ENCODE data around the gene RXFP1. TPM values are rescaled to one million over a fixed set of nuclear protein-coding genes. Genes with fewer than 3 reads are reported as not detected.
"Not testable (repeated sequence)": the region's sequence is repeated elsewhere in the genome, so short reads cannot be mapped to it uniquely, and the experiment has no call there.

RXFP1 gene
- total RNA-seq, 1 experiment from 2014 or later: not detected

GRCh38 chr4:158663707-158664625, 142.3 kb downstream of the RXFP1 start:
- not testable (repeated sequence) for DNase-seq; H3K4me3 ChIP-seq (ENCODE audit: insufficient read depth, low read depth, low read length); H3K36me3 ChIP-seq (replicated peaks; ENCODE audit: control insufficient read depth, insufficient read depth, low read length); H3K27me3 ChIP-seq (ENCODE audit: control insufficient read depth, insufficient read depth, low read length)

GRCh38 chr4:158664806-158665205, 143.1 kb downstream of the RXFP1 start:
- Histone ChIP-seq H3K4me3 (ENCODE audit: insufficient read depth, low read depth, low read length) (no peak overlapping the region), H3K27me3 (ENCODE audit: control insufficient read depth, insufficient read depth, low read length) (no peaks in the 10 kb centered on the region), H3K36me3 (replicated peaks; ENCODE audit: control insufficient read depth, insufficient read depth, low read length) (peaks cover 1% of the 10 kb centered on the region; the same call in 1 of the 2 replicates)
- no peak for DNase-seq

GRCh38 chr4:158666892-158667291, 145.2 kb downstream of the RXFP1 start:
- Histone ChIP-seq H3K27me3 (ENCODE audit: control insufficient read depth, insufficient read depth, low read length) (no peaks in the 10 kb centered on the region), H3K4me3 (ENCODE audit: insufficient read depth, low read depth, low read length) (no peak overlapping the region), H3K36me3 (replicated peaks; ENCODE audit: control insufficient read depth, insufficient read depth, low read length) (peaks cover 1% of the 10 kb centered on the region; the same call in 1 of the 2 replicates)
- DNase-seq: no peak

GRCh38 chr4:158667651-158668198, 146.0 kb downstream of the RXFP1 start:
- Histone ChIP-seq H3K4me3 (ENCODE audit: insufficient read depth, low read depth, low read length) (no peak overlapping the region), H3K36me3 (replicated peaks; ENCODE audit: control insufficient read depth, insufficient read depth, low read length) (peaks cover 1% of the 10 kb centered on the region; the same call in 1 of the 2 replicates), H3K27me3 (ENCODE audit: control insufficient read depth, insufficient read depth, low read length) (no peaks in the 10 kb centered on the region)
- peak; percentile 68 for DNase-seq

GRCh38 chr4:158669310-158669709, 147.6 kb downstream of the RXFP1 start:
- Histone ChIP-seq H3K27me3 (ENCODE audit: control insufficient read depth, insufficient read depth, low read length) (no peaks in the 10 kb centered on the region), H3K36me3 (replicated peaks; ENCODE audit: control insufficient read depth, insufficient read depth, low read length) (peaks cover 1% of the 10 kb centered on the region; the same call in 1 of the 2 replicates), H3K4me3 (ENCODE audit: insufficient read depth, low read depth, low read length) (no peak overlapping the region)
- no peak for DNase-seq

- peak; percentile 72 for DNase-seq
- Histone ChIP-seq H3K27me3 (ENCODE audit: control insufficient read depth, insufficient read depth, low read length) (no peaks in the 10 kb centered on the region), H3K36me3 (replicated peaks; ENCODE audit: control insufficient read depth, insufficient read depth, low read length) (peaks cover 1% of the 10 kb centered on the region; the same call in 1 of the 2 replicates), H3K4me3 (ENCODE audit: insufficient read depth, low read depth, low read length) (peak overlapping the region; percentile 89)
Observed at GRCh38 chr4:158670975-158671664, 149.4 kb downstream of the RXFP1 start.

- no peak for DNase-seq
- H3K27me3 ChIP-seq (ENCODE audit: control insufficient read depth, insufficient read depth, low read length): no peaks in the 10 kb centered on the region
- peaks cover 1% of the 10 kb centered on the region; the same call in 1 of the 2 replicates for H3K36me3 ChIP-seq (replicated peaks; ENCODE audit: control insufficient read depth, insufficient read depth, low read length)
- H3K4me3 ChIP-seq (ENCODE audit: insufficient read depth, low read depth, low read length): peak within 1 kb of the TSS; percentile 89
Observed at GRCh38 chr4:158671665-158671914, 149.9 kb downstream of the RXFP1 start, which contains the start of gene C4orf46. TSS of gene C4orf46 (minus strand) at chr4:158671887. CDS start at chr4:158671801, 86 bp downstream.

GRCh38 chr4:158671915-158672806, 150.5 kb downstream of the RXFP1 start, which contains the start of gene ETFDH:
TSS of gene ETFDH (plus strand) at chr4:158672296. CDS start at chr4:158672457, 161 bp downstream.
- peak; percentile 93 for DNase-seq
- H3K27me3 ChIP-seq (ENCODE audit: control insufficient read depth, insufficient read depth, low read length): no peaks in the 10 kb centered on the region
- H3K36me3 ChIP-seq (replicated peaks; ENCODE audit: control insufficient read depth, insufficient read depth, low read length): peaks cover 1% of the 10 kb centered on the region; the same call in 1 of the 2 replicates
- H3K4me3 ChIP-seq (ENCODE audit: insufficient read depth, low read depth, low read length): peak within 1 kb of the TSS; percentile 89

GRCh38 chr4:158673633-158674032, 152.0 kb downstream of the RXFP1 start:
- H3K36me3 ChIP-seq (replicated peaks; ENCODE audit: control insufficient read depth, insufficient read depth, low read length): peaks cover 1% of the 10 kb centered on the region; the same call in 1 of the 2 replicates
- no peaks in the 10 kb centered on the region for H3K27me3 ChIP-seq (ENCODE audit: control insufficient read depth, insufficient read depth, low read length)
- DNase-seq: no peak
- H3K4me3 ChIP-seq (ENCODE audit: insufficient read depth, low read depth, low read length): no peak overlapping the region

GRCh38 chr4:158676076-158676475, 154.4 kb downstream of the RXFP1 start:
- DNase-seq: no peak
- Histone ChIP-seq H3K27me3 (ENCODE audit: control insufficient read depth, insufficient read depth, low read length) (no peaks in the 10 kb centered on the region), H3K36me3 (replicated peaks; ENCODE audit: control insufficient read depth, insufficient read depth, low read length) (no peaks in the 10 kb centered on the region), H3K4me3 (ENCODE audit: insufficient read depth, low read depth, low read length) (no peak overlapping the region)

- Histone ChIP-seq H3K36me3 (replicated peaks; ENCODE audit: control insufficient read depth, insufficient read depth, low read length) (no peaks in the 10 kb centered on the region), H3K27me3 (ENCODE audit: control insufficient read depth, insufficient read depth, low read length) (no peaks in the 10 kb centered on the region), H3K4me3 (ENCODE audit: insufficient read depth, low read depth, low read length) (no peak overlapping the region)
- DNase-seq: no peak
Observed at GRCh38 chr4:158678767-158679166, 157.1 kb downstream of the RXFP1 start.

- H3K27me3 ChIP-seq (ENCODE audit: control insufficient read depth, insufficient read depth, low read length): no peaks in the 10 kb centered on the region
- no peak for DNase-seq
- no peaks in the 10 kb centered on the region; the same call in 1 of the 2 replicates for H3K36me3 ChIP-seq (replicated peaks; ENCODE audit: control insufficient read depth, insufficient read depth, low read length)
- no peak overlapping the region for H3K4me3 ChIP-seq (ENCODE audit: insufficient read depth, low read depth, low read length)
Observed at GRCh38 chr4:158681629-158682028, 159.9 kb downstream of the RXFP1 start.

- Histone ChIP-seq H3K36me3 (replicated peaks; ENCODE audit: control insufficient read depth, insufficient read depth, low read length) (no peaks in the 10 kb centered on the region; the same call in 1 of the 2 replicates), H3K4me3 (ENCODE audit: insufficient read depth, low read depth, low read length) (no peak overlapping the region), H3K27me3 (ENCODE audit: control insufficient read depth, insufficient read depth, low read length) (no peaks in the 10 kb centered on the region)
- DNase-seq: no peak
Observed at GRCh38 chr4:158682066-158682465, 160.4 kb downstream of the RXFP1 start.

- Histone ChIP-seq H3K4me3 (ENCODE audit: insufficient read depth, low read depth, low read length) (no peak overlapping the region), H3K36me3 (replicated peaks; ENCODE audit: control insufficient read depth, insufficient read depth, low read length) (no peaks in the 10 kb centered on the region; the same call in 1 of the 2 replicates)
- no peak for DNase-seq
Observed at GRCh38 chr4:158688813-158689212, 167.1 kb downstream of the RXFP1 start.

More at GRCh38 chr4:158688813-158689212, 167.1 kb downstream of the RXFP1 start:
- no peaks in the 10 kb centered on the region for H3K27me3 ChIP-seq (ENCODE audit: control insufficient read depth, insufficient read depth, low read length)

All from H7 (cell line).